ENCODE data around the gene KHDC4. TPM values are rescaled to one million over a fixed set of nuclear protein-coding genes. Genes with fewer than 3 reads are reported as not detected.

KHDC4 gene
- total and polyA plus RNA-seq, 2 of the 13 experiments (the other 11 are each of a cell fraction or from before 2014, with no cell fraction given): 33.5 to 92.0 TPM

DNA sequence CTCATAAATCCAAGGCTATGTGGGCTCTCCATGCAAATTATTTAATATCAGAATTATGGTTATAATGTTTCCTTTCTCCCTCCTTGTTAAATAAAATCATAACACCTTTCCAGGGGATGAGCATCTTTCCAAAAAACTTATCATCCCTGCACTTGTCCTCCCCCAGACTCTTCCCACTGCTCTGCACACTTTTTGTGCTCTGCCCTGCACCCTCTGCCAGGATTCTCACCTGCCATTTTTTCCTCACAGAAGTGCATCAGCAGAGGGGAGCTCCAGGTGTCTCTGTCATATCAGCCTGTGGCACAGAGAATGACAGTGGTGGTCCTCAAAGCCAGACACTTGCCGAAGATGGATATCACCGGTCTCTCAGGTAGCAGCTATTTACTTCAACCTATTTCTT, 54.0 kb downstream of the KHDC4 start (continued):
- TF ChIP-seq ZEB1 (IDR thresholded peaks at IDR 0.05; ENCODE audit: insufficient replicate concordance, low read depth) (no peak), ARNTL (CRISPR knock-in tag; IDR thresholded peaks at IDR 0.05) (no peak), KDM4B (CRISPR knock-in tag; IDR thresholded peaks at IDR 0.05) (no peak), CBFB (CRISPR knock-in tag; IDR thresholded peaks at IDR 0.05) (no peak), MED8 (CRISPR knock-in tag; IDR thresholded peaks at IDR 0.05; ENCODE audit: insufficient replicate concordance) (no peak), HOXA3 (CRISPR knock-in tag; IDR thresholded peaks at IDR 0.05) (no peak)

DNA sequence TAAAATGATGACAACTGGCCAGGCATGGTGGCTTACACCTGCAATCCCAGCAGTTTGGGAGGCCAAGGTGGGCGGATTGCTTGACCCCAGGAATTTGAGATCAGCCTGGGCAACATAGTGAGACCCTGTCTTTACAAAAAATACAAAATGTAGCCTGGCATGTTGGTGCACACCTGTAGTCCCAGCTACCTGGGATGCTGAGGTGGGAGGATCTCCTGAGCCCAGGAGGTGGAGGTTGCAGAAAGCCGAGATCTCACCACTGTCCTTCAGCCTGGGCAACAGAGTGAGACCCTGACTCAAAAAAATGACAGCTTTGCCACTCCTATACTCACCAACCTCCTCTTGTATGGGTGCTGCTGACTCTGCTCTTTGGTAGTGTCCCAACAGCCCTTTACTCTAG, 56.3 kb downstream of the KHDC4 start:
- Histone ChIP-seq H3K9me3 (ENCODE audit: low read length) (no peaks in the 10 kb centered on the region), H3K4me1 (ENCODE audit: insufficient read depth, low read length) (peaks cover 19% of the 10 kb centered on the region; the same call in 1 of the 2 replicates), H4K20me1 (ENCODE audit: insufficient read depth, low read length) (no peaks in the 10 kb centered on the region), H3K4me3 (replicated peaks in 1 of 3; ENCODE audit: insufficient read depth in 1 of 3, low read depth in 2 of 3, low read length in 3 of 3) (no peak overlapping the region), H3K9ac (ENCODE audit: insufficient read depth, low read depth, low read length) (no peak overlapping the region), H3K79me2 (ENCODE audit: insufficient read depth, low read length) (no peaks in the 10 kb centered on the region), H3K27ac (ENCODE audit: extremely low read length, insufficient read depth, low read length) (no peak overlapping the region), H3K4me2 (ENCODE audit: low read depth, low read length) (no peak overlapping the region), H3K27me3 (ENCODE audit: control insufficient read depth in 1 of 2, insufficient read depth in 2 of 2, low read length in 2 of 2) (0 out of 5 replicates have a peak, but pooled peaks cover 0 to 3% of the 10 kb centered on the region in 2 experiments), H2AFZ (ENCODE audit: low read length) (no peak overlapping the region), H3K36me3 (replicated peaks in 1 of 2; ENCODE audit: control insufficient read depth in 1 of 2, insufficient read depth in 2 of 2, low read length in 2 of 2) (no peaks in the 10 kb centered on the region)
- ATAC-seq: no peak
- WGBS (ENCODE audit: low lambda C conversion rate): 33% methylated on average over 1 of the region's 2 CpGs
- CTCF ChIA-PET (ENCODE audit: low intra/inter-chr PET ratio, low total read pairs): no interaction called here
- no TSS peak for BruUV-seq (replicated peaks)
- no peak for FAIRE-seq
- POLR2A ChIA-PET: no interaction called here
- in situ Hi-C loops (cut with HindIII; ENCODE audit: extremely low pct_ligation_motif_present, low pct_unique_long_range_greater_than_20kb): no loop called here
- intact Hi-C loops (cut with micrococcal nuclease; ENCODE audit: unreplicated experiment): loop anchor here (2.0 kb wide), 1 partner anchor 15 kb away; no protein-coding TSS in a partner anchor
- no peak for DNase-seq (ENCODE audit: low spot score)
- no peak for TF ChIP-seq ARID2 (CRISPR knock-in tag; IDR thresholded peaks at IDR 0.05; ENCODE audit: borderline replicate concordance)
- TF ChIP-seq, protein P1, sequence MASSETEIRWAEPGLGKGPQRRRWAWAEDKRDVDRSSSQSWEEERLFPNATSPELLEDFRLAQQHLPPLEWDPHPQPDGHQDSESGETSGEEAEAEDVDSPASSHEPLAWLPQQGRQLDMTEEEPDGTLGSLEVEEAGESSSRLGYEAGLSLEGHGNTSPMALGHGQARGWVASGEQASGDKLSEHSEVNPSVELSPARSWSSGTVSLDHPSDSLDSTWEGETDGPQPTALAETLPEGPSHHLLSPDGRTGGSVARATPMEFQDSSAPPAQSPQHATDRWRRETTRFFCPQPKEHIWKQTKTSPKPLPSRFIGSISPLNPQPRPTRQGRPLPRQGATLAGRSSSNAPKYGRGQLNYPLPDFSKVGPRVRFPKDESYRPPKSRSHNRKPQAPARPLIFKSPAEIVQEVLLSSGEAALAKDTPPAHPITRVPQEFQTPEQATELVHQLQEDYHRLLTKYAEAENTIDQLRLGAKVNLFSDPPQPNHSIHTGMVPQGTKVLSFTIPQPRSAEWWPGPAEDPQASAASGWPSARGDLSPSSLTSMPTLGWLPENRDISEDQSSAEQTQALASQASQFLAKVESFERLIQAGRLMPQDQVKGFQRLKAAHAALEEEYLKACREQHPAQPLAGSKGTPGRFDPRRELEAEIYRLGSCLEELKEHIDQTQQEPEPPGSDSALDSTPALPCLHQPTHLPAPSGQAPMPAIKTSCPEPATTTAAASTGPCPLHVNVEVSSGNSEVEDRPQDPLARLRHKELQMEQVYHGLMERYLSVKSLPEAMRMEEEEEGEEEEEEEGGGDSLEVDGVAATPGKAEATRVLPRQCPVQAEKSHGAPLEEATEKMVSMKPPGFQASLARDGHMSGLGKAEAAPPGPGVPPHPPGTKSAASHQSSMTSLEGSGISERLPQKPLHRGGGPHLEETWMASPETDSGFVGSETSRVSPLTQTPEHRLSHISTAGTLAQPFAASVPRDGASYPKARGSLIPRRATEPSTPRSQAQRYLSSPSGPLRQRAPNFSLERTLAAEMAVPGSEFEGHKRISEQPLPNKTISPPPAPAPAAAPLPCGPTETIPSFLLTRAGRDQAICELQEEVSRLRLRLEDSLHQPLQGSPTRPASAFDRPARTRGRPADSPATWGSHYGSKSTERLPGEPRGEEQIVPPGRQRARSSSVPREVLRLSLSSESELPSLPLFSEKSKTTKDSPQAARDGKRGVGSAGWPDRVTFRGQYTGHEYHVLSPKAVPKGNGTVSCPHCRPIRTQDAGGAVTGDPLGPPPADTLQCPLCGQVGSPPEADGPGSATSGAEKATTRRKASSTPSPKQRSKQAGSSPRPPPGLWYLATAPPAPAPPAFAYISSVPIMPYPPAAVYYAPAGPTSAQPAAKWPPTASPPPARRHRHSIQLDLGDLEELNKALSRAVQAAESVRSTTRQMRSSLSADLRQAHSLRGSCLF (CRISPR knock-in tag; IDR thresholded peaks at IDR 0.05; ENCODE audit: borderline replicate concordance): no peak
- TF ChIP-seq, protein P2, sequence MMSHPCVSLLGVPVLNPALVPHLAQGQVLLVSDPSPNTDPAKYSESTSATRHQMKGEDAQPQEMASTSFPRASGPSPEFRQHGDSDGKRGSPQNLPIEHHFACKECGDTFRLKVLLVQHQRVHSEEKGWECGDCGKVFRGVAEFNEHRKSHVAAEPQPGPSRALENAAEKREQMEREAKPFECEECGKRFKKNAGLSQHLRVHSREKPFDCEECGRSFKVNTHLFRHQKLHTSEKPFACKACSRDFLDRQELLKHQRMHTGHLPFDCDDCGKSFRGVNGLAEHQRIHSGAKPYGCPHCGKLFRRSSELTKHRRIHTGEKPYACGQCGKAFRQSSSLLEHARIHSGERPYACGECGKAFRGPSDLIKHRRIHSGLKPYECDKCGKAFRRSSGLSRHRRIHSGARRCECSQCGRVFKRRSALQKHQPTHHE (CRISPR knock-in tag; IDR thresholded peaks at IDR 0.05; ENCODE audit: borderline replicate concordance): no peak
- no peak for TF ChIP-seq ZNF615 (CRISPR knock-in tag; IDR thresholded peaks at IDR 0.05; ENCODE audit: borderline replicate concordance)
- TF ChIP-seq, protein P3, sequence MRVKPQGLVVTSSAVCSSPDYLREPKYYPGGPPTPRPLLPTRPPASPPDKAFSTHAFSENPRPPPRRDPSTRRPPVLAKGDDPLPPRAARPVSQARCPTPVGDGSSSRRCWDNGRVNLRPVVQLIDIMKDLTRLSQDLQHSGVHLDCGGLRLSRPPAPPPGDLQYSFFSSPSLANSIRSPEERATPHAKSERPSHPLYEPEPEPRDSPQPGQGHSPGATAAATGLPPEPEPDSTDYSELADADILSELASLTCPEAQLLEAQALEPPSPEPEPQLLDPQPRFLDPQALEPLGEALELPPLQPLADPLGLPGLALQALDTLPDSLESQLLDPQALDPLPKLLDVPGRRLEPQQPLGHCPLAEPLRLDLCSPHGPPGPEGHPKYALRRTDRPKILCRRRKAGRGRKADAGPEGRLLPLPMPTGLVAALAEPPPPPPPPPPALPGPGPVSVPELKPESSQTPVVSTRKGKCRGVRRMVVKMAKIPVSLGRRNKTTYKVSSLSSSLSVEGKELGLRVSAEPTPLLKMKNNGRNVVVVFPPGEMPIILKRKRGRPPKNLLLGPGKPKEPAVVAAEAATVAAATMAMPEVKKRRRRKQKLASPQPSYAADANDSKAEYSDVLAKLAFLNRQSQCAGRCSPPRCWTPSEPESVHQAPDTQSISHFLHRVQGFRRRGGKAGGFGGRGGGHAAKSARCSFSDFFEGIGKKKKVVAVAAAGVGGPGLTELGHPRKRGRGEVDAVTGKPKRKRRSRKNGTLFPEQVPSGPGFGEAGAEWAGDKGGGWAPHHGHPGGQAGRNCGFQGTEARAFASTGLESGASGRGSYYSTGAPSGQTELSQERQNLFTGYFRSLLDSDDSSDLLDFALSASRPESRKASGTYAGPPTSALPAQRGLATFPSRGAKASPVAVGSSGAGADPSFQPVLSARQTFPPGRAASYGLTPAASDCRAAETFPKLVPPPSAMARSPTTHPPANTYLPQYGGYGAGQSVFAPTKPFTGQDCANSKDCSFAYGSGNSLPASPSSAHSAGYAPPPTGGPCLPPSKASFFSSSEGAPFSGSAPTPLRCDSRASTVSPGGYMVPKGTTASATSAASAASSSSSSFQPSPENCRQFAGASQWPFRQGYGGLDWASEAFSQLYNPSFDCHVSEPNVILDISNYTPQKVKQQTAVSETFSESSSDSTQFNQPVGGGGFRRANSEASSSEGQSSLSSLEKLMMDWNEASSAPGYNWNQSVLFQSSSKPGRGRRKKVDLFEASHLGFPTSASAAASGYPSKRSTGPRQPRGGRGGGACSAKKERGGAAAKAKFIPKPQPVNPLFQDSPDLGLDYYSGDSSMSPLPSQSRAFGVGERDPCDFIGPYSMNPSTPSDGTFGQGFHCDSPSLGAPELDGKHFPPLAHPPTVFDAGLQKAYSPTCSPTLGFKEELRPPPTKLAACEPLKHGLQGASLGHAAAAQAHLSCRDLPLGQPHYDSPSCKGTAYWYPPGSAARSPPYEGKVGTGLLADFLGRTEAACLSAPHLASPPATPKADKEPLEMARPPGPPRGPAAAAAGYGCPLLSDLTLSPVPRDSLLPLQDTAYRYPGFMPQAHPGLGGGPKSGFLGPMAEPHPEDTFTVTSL (CRISPR knock-in tag; IDR thresholded peaks at IDR 0.05; ENCODE audit: borderline replicate concordance): no peak
